Right forelimb (tissue), 1 donor: ENCODE results near the gene NAP1L1.

Source experiments
- DNase-seq: peaks from one replicate; pipeline ENCODE4 v3.0.0-alpha.2; 2018

NAP1L1 gene

GRCh38 chr12:76083246-76083903 lies 1.1 kb downstream of the NAP1L1 start:
- no peak for DNase-seq

- no peak for DNase-seq
Measured at GRCh38 chr12:76081909-76082308, 2.6 kb downstream of the NAP1L1 start.

- DNase-seq = no peak
Measured at GRCh38 chr12:76080729-76081415, 3.6 kb downstream of the NAP1L1 start.

GRCh38 chr12:76080017-76080728 lies 4.3 kb downstream of the NAP1L1 start:
- DNase-seq = no peak

GRCh38 chr12:76078748-76079147 lies 5.7 kb downstream of the NAP1L1 start:
- DNase-seq = no peak

GRCh38 chr12:76075448-76075847 lies 9.0 kb downstream of the NAP1L1 start:
- no peak for DNase-seq

GRCh38 chr12:76074701-76075336 lies 9.7 kb downstream of the NAP1L1 start:
- DNase-seq = no peak

GRCh38 chr12:76073561-76073960 lies 10.9 kb downstream of the NAP1L1 start:
- DNase-seq = no peak

- no peak for DNase-seq
Measured at GRCh38 chr12:76072568-76072967, 11.9 kb downstream of the NAP1L1 start.

- no peak for DNase-seq
Measured at GRCh38 chr12:76069339-76069738, 15.1 kb downstream of the NAP1L1 start.

GRCh38 chr12:76065917-76066316 lies 18.6 kb downstream of the NAP1L1 start:
- DNase-seq = no peak

- no peak for DNase-seq
Measured at GRCh38 chr12:76064904-76065303, 19.6 kb downstream of the NAP1L1 start.

GRCh38 chr12:76060111-76060510 lies 24.4 kb downstream of the NAP1L1 start:
- DNase-seq = no peak

GRCh38 chr12:76057326-76057725 lies 27.2 kb downstream of the NAP1L1 start:
- no peak for DNase-seq

- DNase-seq = no peak
Measured at GRCh38 chr12:76055393-76055792, 29.1 kb downstream of the NAP1L1 start.

- no peak for DNase-seq
Measured at GRCh38 chr12:76049575-76050251, 34.8 kb downstream of the NAP1L1 start.

GRCh38 chr12:76047742-76048141 lies 36.7 kb downstream of the NAP1L1 start:
- DNase-seq = no peak

- DNase-seq = no peak
Measured at GRCh38 chr12:76047060-76047459, 37.4 kb downstream of the NAP1L1 start.

- no peak for DNase-seq
Measured at GRCh38 chr12:76043377-76043776, 41.1 kb downstream of the NAP1L1 start.

- no peak for DNase-seq
Measured at GRCh38 chr12:76042147-76042546, 42.3 kb downstream of the NAP1L1 start.

GRCh38 chr12:76041406-76041805 lies 43.1 kb downstream of the NAP1L1 start:
- DNase-seq = no peak

GRCh38 chr12:76040461-76040860 lies 44.0 kb downstream of the NAP1L1 start:
- no peak for DNase-seq

GRCh38 chr12:76038176-76038575 lies 46.3 kb downstream of the NAP1L1 start:
- no peak for DNase-seq
